NCI-H128 (cell line): Measurements from ENCODE around the gene SPATA6.
"Not testable (repeated sequence)": the region's sequence is repeated elsewhere in the genome, so short reads cannot be mapped to it uniquely, and the experiment has no call there.

Experiments used
- DNase-seq: peaks from one replicate; lab custom pipeline; 2025; ENCODE audit not compliant: unreplicated experiment; lab: John Stamatoyannopoulos, UW

Gene SPATA6

DNA sequence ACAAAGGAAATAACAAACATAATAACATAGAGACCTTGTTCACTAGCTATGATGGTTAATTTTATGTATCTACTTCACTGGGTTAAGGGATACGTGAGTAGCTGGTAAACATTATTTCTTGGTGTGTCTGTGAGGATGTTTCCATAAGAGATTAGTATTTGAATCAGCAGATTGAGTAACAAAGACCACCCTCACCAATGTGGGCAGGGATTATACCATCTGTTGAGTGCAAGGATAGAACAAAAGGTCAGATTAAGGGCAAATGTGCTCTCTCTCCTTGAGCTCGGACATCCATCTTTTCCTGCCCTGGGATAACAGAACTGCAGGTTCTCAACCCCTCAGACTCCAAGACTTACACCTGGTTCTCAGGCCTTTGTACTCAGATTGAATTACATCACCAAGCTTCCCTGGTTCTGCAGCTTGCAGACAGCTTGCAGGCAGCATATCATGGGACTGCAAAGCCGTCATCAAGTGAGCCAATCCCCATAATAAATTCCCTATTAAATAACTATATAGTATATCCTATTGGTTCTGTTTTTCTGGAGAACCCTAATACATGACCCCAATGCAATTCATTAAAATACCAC is 9.2 kb downstream of the SPATA6 start:
- no peak for DNase-seq

DNA sequence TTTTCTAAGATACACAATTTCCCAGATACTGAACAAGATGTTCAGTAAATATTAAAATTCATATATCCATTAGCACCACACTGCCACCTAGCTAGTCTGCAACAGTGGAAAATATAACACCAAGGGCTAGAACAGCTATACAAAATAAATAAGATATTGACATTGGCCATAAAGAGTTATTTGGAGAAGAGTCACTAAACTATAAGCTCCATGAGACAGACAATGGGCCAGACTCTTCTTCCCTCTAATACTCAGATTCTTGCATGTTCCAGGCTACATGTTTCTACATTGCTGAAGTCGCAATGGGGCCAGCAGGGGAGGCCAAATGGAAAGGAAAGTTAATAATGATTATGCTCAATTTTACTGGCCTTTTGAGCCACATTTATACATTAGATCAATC is 21.5 kb downstream of the SPATA6 start:
- no peak for DNase-seq

- no peak for DNase-seq
These were observed 23.1 kb downstream of the SPATA6 start for GRCh38 chr1:48448932-48449331.

DNA sequence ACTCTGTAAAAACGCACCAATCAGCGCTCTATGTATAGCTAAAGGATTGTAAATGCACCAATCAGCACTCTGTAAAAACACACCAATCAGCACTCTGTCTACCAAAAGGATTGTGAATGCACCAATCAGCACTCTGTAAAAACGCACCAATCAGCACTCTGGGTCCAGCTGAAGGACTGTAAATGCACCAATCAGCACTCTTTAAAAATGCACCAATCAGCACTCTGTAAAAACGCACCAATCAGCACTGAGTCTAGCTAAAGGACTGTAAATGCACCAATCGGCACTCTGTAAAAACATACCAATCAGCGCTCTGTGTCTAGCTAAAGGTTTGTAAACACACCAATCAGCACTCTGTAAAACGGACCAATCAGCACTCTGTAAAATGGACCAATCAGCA is 27.8 kb downstream of the SPATA6 start:
- DNase-seq, result not testable (repeated sequence)

- no peak for DNase-seq
These were observed 29.0 kb downstream of the SPATA6 start for GRCh38 chr1:48442864-48443619.

GRCh38 chr1:48440786-48441185 is 31.2 kb downstream of the SPATA6 start:
- not testable (repeated sequence) for DNase-seq

DNA sequence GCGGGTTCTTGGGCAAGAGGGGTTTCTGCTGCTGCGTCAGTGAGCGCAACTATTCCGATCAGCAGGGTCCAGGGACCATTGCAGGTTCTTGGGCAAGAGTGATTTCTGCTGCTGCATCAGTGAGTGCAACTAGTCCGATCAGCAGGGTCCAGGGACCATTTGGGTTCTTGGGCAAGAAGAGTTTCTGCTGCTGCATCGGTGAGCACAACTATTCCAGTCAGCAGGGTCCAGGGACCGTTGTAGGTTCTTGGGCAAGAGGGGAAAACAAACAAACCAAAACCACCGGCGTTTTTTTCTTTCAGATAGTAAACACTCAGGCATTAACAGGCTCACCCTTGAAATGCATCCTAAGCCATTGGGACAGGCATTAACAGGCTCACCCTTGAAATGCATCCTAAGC is 32.6 kb downstream of the SPATA6 start:
- DNase-seq, result no peak

GRCh38 chr1:48437379-48437778 is 34.6 kb downstream of the SPATA6 start:
- not testable (repeated sequence) for DNase-seq

DNA sequence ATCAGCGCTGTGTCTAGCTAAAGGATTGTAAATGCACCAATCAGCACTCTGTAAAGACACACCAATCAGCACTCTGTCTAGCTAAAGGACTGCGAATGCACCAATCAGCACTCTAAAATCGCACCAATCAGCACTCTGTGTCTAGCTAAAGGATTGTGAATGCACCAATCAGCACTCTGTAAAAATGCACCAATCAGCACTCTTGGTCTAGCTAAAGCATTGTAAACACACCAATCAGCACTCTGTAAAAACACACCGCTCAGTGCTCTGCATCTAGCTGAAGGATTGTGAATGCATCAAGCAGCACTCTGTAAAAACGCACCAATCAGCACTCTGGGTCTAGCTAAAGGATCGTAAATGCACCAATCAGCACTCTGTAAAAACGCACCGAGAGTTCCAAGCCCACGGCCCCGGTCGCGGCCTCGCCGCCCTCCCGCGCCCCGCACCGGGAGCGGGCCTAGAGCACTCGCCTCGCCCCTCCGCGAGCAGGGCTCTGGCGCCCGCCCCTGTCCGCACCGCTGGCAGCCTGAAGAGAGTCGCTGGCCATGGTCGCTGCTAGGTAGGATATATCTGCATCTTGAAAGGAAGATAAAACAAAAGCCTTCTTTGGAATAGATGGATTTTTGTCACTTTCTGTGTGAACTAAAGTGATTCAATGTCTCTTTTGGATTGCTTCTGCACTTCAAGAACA is 36.5 kb downstream of the SPATA6 start:
- DNase-seq, result not testable (repeated sequence)

GRCh38 chr1:48430832-48431231 is 41.2 kb downstream of the SPATA6 start:
- no peak for DNase-seq

GRCh38 chr1:48422009-48422408 is 50.0 kb downstream of the SPATA6 start:
- DNase-seq, result no peak

DNA sequence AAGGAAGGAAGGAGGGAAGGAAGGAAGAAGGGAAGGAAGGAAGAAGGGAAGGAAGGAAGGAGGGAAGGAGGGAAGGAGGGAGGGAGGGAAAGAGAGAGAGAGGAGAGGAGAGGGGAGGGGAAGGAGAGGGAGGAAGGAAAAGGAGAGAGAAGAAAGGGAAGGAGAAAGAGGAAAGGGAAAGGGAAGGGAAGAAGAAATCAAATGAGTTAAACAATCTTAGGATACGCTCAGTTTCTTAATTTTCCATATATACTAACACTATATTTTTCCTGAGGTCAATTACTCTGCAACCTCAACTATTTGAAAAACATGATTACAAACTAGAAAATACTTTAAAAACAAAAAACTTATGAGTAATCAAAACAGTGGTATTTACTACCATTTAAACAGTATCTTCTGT is 53.3 kb downstream of the SPATA6 start:
- DNase-seq, result no peak

DNA sequence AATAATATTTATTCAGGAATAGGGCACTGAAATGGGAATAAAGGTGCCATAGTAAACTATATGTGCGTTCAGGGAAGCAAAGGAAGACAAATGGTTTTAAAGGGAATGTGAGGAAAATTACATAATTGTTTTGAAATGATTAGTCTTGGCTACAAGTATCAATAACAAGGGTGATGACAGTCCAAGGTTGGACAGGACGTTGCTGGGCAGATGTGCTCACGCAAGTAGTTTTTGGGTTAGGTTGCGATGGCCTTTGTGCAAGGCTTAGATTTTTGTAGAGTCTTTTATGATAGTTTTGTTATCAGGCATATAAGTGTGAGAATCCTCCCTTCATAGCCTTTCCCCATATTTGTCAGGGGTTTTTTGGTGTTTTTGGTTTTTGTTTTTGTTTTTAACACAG is 57.0 kb downstream of the SPATA6 start:
- no peak for DNase-seq

DNA sequence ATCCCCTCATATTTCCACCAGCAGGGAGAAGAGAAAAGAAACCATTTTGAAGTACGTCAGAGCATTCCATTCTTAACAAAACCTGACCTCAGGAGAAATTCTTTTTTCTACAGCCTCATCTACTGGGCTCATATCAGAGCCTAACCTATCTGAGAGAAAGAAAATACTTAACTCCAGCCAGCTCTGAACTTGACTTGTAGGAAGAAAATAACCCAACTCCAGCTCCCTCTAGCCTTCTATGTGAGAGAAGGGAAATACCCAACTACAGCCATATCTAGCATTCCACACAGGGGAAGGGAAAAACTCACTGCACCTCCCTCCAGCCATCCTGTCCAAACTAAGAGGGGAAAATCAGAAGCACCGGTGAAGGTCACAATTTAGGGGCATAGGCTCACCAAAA is 57.7 kb downstream of the SPATA6 start:
- no peak for DNase-seq

GRCh38 chr1:48405940-48406339 is 66.1 kb downstream of the SPATA6 start:
- no peak for DNase-seq

DNA sequence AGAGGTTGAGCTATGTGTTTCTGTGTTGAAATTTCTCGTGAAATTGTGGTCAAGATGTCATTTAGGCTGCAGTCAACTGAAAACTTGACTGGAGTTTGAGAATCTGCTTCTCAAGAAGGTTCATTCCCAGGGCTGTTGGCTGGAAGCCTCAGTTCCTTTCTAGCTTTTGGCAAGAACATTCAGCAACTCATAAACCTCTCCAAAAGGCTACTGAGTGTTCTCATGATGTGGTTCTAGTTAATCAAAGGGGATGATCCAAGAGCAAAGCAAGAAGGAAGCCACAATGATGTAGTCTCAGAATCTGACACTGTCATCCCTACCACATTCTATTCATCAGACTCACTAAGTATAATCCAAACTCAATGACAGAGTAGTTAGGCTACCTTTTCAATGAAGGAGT is 66.6 kb downstream of the SPATA6 start:
- DNase-seq, result no peak

DNA sequence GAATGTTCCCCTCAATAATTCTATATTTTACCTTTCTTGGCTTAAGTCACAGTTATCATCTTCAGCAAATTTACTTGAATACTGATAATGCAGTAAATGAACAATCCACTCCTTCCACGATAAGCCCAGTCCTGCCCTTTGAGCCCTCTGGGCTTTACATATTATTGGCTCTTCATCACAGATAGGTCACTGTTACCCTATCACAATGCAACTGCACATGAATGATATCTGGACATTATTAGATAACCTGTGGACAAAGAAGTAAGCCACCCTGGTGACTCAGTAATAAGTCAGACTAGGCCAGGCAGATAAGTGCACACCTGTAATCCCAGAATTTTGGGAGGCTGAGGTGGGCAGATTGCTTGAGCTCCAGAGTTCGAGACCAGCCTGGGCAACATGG is 69.4 kb downstream of the SPATA6 start:
- no peak for DNase-seq

- no peak for DNase-seq
These were observed 75.8 kb downstream of the SPATA6 start for GRCh38 chr1:48396208-48396607.

GRCh38 chr1:48391926-48392325 is 80.1 kb downstream of the SPATA6 start:
- no peak for DNase-seq

DNA sequence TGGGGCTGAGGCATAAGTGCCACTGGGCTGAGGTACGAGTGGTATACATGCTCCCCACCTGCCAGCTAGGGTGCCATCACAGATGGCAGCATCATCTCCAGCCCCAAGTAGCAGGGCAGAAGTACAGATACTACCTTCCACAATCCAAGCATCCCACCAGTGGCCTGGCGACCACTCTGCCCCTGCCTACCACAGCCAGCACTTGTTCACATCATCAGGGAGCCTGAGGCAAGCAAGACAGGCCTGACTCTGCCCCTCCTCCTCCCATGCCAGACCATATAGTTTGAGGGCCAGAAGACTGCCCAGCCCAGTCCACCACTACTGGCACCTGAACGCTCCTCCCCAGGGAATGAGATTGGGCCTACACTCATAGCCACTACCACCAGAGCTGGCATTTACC is 84.6 kb downstream of the SPATA6 start:
- no peak for DNase-seq

- no peak for DNase-seq
These were observed 97.2 kb downstream of the SPATA6 start for GRCh38 chr1:48374785-48375184.

DNA sequence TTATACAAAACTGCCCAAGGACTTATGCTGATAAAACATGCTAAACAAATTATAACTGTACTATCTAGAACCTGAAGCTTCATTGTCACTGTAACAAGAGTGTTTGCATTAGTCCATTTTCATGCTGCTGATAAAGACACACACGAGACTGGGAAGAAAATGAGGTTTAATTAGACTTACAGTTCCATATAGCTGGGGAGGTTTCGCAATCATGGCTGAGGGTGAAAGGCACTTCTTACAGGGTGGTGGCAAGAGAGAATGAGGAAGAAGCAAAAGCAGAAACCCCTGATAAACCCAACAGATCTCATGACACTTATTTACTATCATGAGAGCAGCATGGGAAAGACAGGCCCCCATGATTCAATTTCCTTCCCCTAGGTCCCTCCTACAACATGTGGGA is 100.4 kb downstream of the SPATA6 start:
- DNase-seq, result no peak
